OCI-LY1 (cell line): ENCODE measurements around the gene CRY2.

Experiments used
- H2AFZ ChIP-seq: fragments of 200-600 bp; sonication (generic), shearing (Covaris generic); 2 replicates; pipeline ENCODE4 v1.6.0; 2014; ENCODE audit warnings: antibody characterized with exemption, mild to moderate bottlenecking, low read length
- H3F3A ChIP-seq: fragments of 200-600 bp; sonication (generic), shearing (Covaris generic); 2 replicates; pipeline ENCODE4 v1.6.0; 2014; ENCODE audit warnings: mild to moderate bottlenecking, antibody characterized with exemption, low read length, moderate library complexity; ENCODE audit not compliant: insufficient read depth
- H3K27ac ChIP-seq: fragments of 200-600 bp; sonication (generic); 2 replicates; pipeline ENCODE4 v1.5.1; 2014; ENCODE audit warnings: low read length, mixed run types, mild to moderate bottlenecking, low read depth; ENCODE audit not compliant: poor library complexity, severe bottlenecking
- H3K27me3 ChIP-seq: fragments of 200-600 bp; sonication (generic); 2 replicates; pipeline ENCODE4 v1.6.0; 2014; ENCODE audit warnings: antibody characterized with exemption, mild to moderate bottlenecking, low read length, moderate library complexity; ENCODE audit not compliant: insufficient read depth
- H3K36me3 ChIP-seq: fragments of 200-600 bp; sonication (generic); 2 replicates; pipeline ENCODE4 v1.6.1; 2014; ENCODE audit warnings: mild to moderate bottlenecking, antibody characterized with exemption, low read length, moderate library complexity, mixed read lengths; ENCODE audit not compliant: insufficient read depth
- H3K4me1 ChIP-seq: fragments of 200-600 bp; sonication (generic); 2 replicates; pipeline ENCODE4 v1.5.1; 2014; ENCODE audit warnings: mild to moderate bottlenecking, low read length, moderate library complexity; ENCODE audit not compliant: insufficient read depth, severe bottlenecking
- H3K4me2 ChIP-seq: fragments of 200-600 bp; sonication (generic), shearing (Covaris generic); 2 replicates; pipeline ENCODE4 v1.6.1; 2014; ENCODE audit warnings: low read length
- H3K4me3 ChIP-seq: fragments of 200-600 bp; sonication (generic); 2 replicates; pipeline ENCODE4 v1.5.1; 2014; ENCODE audit warnings: low read length, low read depth, mild to moderate bottlenecking, mixed read lengths; ENCODE audit not compliant: poor library complexity, severe bottlenecking
- H3K79me2 ChIP-seq: fragments of 200-600 bp; shearing (Covaris generic); 2 replicates; pipeline ENCODE4 v1.6.1; 2016; ENCODE audit warnings: mixed run types, low read length, mixed read lengths; ENCODE audit not compliant: insufficient read depth
- H3K9ac ChIP-seq: fragments of 200-600 bp; sonication (generic), shearing (Covaris generic); 2 replicates; pipeline ENCODE4 v1.6.1; 2014; ENCODE audit warnings: mild to moderate bottlenecking, low read length, mixed read lengths
- H3K9me2 ChIP-seq: fragments of 200-600 bp; sonication (generic), shearing (Covaris generic); 2 replicates; pipeline ENCODE4 v1.6.1; 2014; ENCODE audit warnings: low read depth, mild to moderate bottlenecking, low read length, mixed read lengths
- H3K9me3 ChIP-seq: fragments of 200-600 bp; shearing (Covaris generic); 2 replicates; pipeline ENCODE4 v1.6.1; 2014; ENCODE audit warnings: low read length, mixed read lengths
- H4K20me1 ChIP-seq: fragments of 200-600 bp; sonication (generic), shearing (Covaris generic); 2 replicates; pipeline ENCODE4 v1.6.0; 2016; ENCODE audit warnings: mild to moderate bottlenecking, low read length; ENCODE audit not compliant: insufficient read depth
- EZH2 ChIP-seq: fragments of 200-600 bp; sonication (generic), shearing (Covaris generic); IDR thresholded peaks from 2 replicates; pipeline ENCODE4 v1.8.0; 2017; ENCODE audit warnings: borderline replicate concordance, mixed run types, mild to moderate bottlenecking, antibody characterized with exemption, low read length, moderate library complexity, mixed read lengths
- TF ChIP-seq, protein P1 (sequence below): fragments of 200-600 bp; sonication (generic), shearing (Covaris generic); IDR thresholded peaks from 2 replicates; pipeline ENCODE4 v1.5.1; 2017; ENCODE audit warnings: mild to moderate bottlenecking, antibody characterized with exemption, low read length, moderate library complexity, mixed read lengths

CRY2 gene

DNA sequence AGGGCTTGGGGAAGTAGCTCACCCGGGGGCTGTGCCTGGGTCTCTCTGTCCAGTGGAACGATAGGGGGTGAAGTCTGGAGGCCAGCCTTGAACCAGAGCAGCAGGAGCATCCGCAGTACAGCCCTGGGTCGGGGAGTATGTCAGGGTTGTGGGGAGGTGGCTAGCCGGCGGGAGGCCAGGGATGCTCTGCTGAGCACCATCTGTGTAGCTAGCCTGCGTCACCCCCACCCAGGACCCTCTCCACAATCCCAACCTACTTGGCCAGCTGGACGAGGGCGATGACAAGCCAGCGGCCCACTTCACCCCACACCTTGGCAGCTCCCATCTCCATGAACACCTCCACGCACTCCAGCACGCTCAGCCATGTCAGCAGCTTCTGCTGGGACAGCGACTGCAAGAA lies 68.2 kb downstream of the CRY2 start:
- Histone ChIP-seq H3F3A (no peaks in the 10 kb centered on the region), H3K36me3 (peaks cover 46% of the 10 kb centered on the region), H3K9me3 (no peaks in the 10 kb centered on the region), H3K4me2 (no peak overlapping the region), H3K79me2 (0 out of 2 replicates have a peak, but pooled peaks cover 3% of the 10 kb centered on the region), H3K9ac (no peak overlapping the region), H2AFZ (no peak overlapping the region), H3K4me3 (no peak overlapping the region), H3K9me2 (no peaks in the 10 kb centered on the region), H3K27ac (no peak overlapping the region), H4K20me1 (no peaks in the 10 kb centered on the region), H3K4me1 (peaks cover 25% of the 10 kb centered on the region), H3K27me3 (no peaks in the 10 kb centered on the region)
- no peak for TF ChIP-seq EZH2
- TF ChIP-seq, protein P1, sequence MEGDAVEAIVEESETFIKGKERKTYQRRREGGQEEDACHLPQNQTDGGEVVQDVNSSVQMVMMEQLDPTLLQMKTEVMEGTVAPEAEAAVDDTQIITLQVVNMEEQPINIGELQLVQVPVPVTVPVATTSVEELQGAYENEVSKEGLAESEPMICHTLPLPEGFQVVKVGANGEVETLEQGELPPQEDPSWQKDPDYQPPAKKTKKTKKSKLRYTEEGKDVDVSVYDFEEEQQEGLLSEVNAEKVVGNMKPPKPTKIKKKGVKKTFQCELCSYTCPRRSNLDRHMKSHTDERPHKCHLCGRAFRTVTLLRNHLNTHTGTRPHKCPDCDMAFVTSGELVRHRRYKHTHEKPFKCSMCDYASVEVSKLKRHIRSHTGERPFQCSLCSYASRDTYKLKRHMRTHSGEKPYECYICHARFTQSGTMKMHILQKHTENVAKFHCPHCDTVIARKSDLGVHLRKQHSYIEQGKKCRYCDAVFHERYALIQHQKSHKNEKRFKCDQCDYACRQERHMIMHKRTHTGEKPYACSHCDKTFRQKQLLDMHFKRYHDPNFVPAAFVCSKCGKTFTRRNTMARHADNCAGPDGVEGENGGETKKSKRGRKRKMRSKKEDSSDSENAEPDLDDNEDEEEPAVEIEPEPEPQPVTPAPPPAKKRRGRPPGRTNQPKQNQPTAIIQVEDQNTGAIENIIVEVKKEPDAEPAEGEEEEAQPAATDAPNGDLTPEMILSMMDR: no peak

DNA sequence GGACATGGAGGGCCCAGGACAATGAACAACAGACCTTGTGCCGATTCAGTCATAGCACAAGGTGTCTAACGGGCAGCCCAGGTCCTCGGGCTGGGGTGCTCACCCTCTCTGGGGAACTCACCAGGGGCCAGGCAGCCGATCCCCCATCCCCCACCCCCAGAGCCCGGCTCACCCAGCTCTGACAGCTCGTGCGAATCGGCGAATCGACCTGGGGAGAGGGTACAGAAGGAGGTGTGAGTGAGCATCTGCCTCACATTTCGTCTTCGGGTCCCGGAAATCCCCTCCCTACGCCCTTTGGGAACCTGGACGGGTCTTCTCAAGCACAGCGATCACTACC lies 70.0 kb downstream of the CRY2 start:
- H3K4me1 ChIP-seq: peaks cover 33% of the 10 kb centered on the region
- no peaks in the 10 kb centered on the region for H3K27me3 ChIP-seq
- H3K4me2 ChIP-seq: peak overlapping the region; percentile 98
- no peak overlapping the region for H2AFZ ChIP-seq
- no peaks in the 10 kb centered on the region for H3F3A ChIP-seq
- H3K36me3 ChIP-seq: peaks cover 35% of the 10 kb centered on the region
- TF ChIP-seq, protein P1: no peak
- no peak for TF ChIP-seq EZH2
- no peaks in the 10 kb centered on the region for H3K9me3 ChIP-seq
- H3K27ac ChIP-seq: peak overlapping the region; percentile 93
- peak overlapping the region; percentile 99 for H3K4me3 ChIP-seq
- H3K79me2 ChIP-seq: 0 out of 2 replicates have a peak, but pooled peaks cover 3% of the 10 kb centered on the region
- no peaks in the 10 kb centered on the region for H4K20me1 ChIP-seq
- H3K9me2 ChIP-seq: no peaks in the 10 kb centered on the region
- H3K9ac ChIP-seq: peak overlapping the region; percentile 92

DNA sequence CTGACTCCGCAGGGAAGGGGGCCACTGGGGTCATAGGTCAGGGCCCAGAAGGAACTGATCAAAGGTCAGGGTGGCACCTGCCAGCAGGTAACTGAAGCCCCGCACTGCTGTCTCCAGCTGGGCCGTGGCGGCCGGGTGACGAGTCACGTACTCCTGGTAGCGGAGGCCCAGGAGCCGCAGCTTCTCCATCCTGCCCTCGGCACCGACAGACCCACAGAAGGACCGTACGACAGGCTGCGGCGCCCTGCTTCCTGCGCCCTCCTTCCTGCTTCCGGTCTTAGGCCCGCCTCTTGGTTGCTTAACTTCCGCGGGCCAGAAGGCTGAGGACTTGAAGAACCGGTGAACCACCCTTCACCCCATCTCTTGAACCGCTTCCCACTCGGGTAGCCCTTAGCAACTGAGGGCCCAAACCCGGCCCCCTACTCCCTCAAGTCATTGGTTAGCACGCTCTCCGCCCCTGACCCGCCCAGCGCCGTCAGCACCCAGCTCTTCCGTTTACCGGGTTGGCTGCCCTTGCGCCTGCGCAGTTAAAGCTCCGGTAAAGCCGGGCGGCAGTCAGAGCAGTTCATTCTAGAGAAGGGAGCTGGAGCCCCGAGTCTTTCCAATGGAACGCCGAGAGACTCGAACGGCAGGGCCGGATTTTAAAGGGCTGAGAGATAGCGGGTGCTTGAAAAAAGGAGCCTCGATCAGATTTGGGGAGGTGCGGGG lies 70.5 kb downstream of the CRY2 start, which contains the start of gene PEX16:
Gene PEX16, minus strand, starts transcription at position 255 of the 708 bp plus-strand sequence. Its CDS starts 66 bp downstream, at position 189.
- no peak for TF ChIP-seq EZH2
- TF ChIP-seq, protein P1: no peak
- Histone ChIP-seq H3F3A (no peaks in the 10 kb centered on the region), H3K36me3 (peaks cover 35% of the 10 kb centered on the region), H3K4me3 (peak within 1 kb of the TSS; percentile 99), H3K9ac (peak within 1 kb of the TSS; percentile 92), H3K4me1 (peaks cover 38% of the 10 kb centered on the region), H3K9me2 (no peaks in the 10 kb centered on the region), H4K20me1 (no peaks in the 10 kb centered on the region), H3K79me2 (0 out of 2 replicates have a peak, but pooled peaks cover 3% of the 10 kb centered on the region), H3K27ac (peak within 1 kb of the TSS; percentile 93), H3K4me2 (peak within 1 kb of the TSS; percentile 98), H2AFZ (peak within 1 kb of the TSS; percentile 89), H3K9me3 (no peaks in the 10 kb centered on the region), H3K27me3 (no peaks in the 10 kb centered on the region)
